Measurements from ENCODE around the gene CROCC2.

The CROCC2 gene

GRCh38 chr2:240999873-241000541 is 93.9 kb downstream of the CROCC2 start:
- DNase-seq (ENCODE audit: low read depth) = no peak

GRCh38 chr2:241000831-241001321 is 94.7 kb downstream of the CROCC2 start:
- no peak for DNase-seq (ENCODE audit: low read depth)

GRCh38 chr2:241001413-241002274 is 95.5 kb downstream of the CROCC2 start:
- DNase-seq (ENCODE audit: low read depth) = no peak

- no peak for DNase-seq (ENCODE audit: low read depth)
Measured at GRCh38 chr2:241002275-241003046, 96.3 kb downstream of the CROCC2 start.

- DNase-seq (ENCODE audit: low read depth) = no peak
Measured at GRCh38 chr2:241003047-241003360, 96.9 kb downstream of the CROCC2 start.

- no peak for DNase-seq (ENCODE audit: low read depth)
Measured at GRCh38 chr2:241003369-241003768, 97.2 kb downstream of the CROCC2 start.

- no peak for DNase-seq (ENCODE audit: low read depth)
Measured at GRCh38 chr2:241003830-241004564, 97.9 kb downstream of the CROCC2 start.

GRCh38 chr2:241005569-241005968 is 99.4 kb downstream of the CROCC2 start:
- DNase-seq (ENCODE audit: low read depth) = no peak

- no peak for DNase-seq (ENCODE audit: low read depth)
Measured at GRCh38 chr2:241006412-241006811, 100.3 kb downstream of the CROCC2 start.

- DNase-seq (ENCODE audit: low read depth) = no peak
Measured at GRCh38 chr2:241007111-241007510, 101.0 kb downstream of the CROCC2 start.

- DNase-seq (ENCODE audit: low read depth) = no peak
Measured at GRCh38 chr2:241007880-241008710, 102.0 kb downstream of the CROCC2 start.

GRCh38 chr2:241008711-241009121 is 102.6 kb downstream of the CROCC2 start:
- no peak for DNase-seq (ENCODE audit: low read depth)

GRCh38 chr2:241009191-241009590 is 103.1 kb downstream of the CROCC2 start:
- no peak for DNase-seq (ENCODE audit: low read depth)

- peak; percentile 45 for DNase-seq (ENCODE audit: low read depth)
Measured at GRCh38 chr2:241009601-241010530, 103.7 kb downstream of the CROCC2 start.

GRCh38 chr2:241010531-241011295 is 104.6 kb downstream of the CROCC2 start:
- no peak for DNase-seq (ENCODE audit: low read depth)

- DNase-seq (ENCODE audit: low read depth) = no peak
Measured at GRCh38 chr2:241011296-241011600, 105.1 kb downstream of the CROCC2 start.

- no peak for DNase-seq (ENCODE audit: low read depth)
Measured at GRCh38 chr2:241011751-241012510, 105.8 kb downstream of the CROCC2 start.

GRCh38 chr2:241014224-241014623 is 108.1 kb downstream of the CROCC2 start:
- no peak for DNase-seq (ENCODE audit: low read depth)

GRCh38 chr2:241014764-241015163 is 108.6 kb downstream of the CROCC2 start:
- no peak for DNase-seq (ENCODE audit: low read depth)
